LoVo (cell line): ENCODE results near the gene EPHB1.

Source experiments
- DNase-seq: peaks from one replicate; pipeline ENCODE4 v3.0.0-alpha.2; 2016; ENCODE audit warnings: low spot score

Gene EPHB1

DNA sequence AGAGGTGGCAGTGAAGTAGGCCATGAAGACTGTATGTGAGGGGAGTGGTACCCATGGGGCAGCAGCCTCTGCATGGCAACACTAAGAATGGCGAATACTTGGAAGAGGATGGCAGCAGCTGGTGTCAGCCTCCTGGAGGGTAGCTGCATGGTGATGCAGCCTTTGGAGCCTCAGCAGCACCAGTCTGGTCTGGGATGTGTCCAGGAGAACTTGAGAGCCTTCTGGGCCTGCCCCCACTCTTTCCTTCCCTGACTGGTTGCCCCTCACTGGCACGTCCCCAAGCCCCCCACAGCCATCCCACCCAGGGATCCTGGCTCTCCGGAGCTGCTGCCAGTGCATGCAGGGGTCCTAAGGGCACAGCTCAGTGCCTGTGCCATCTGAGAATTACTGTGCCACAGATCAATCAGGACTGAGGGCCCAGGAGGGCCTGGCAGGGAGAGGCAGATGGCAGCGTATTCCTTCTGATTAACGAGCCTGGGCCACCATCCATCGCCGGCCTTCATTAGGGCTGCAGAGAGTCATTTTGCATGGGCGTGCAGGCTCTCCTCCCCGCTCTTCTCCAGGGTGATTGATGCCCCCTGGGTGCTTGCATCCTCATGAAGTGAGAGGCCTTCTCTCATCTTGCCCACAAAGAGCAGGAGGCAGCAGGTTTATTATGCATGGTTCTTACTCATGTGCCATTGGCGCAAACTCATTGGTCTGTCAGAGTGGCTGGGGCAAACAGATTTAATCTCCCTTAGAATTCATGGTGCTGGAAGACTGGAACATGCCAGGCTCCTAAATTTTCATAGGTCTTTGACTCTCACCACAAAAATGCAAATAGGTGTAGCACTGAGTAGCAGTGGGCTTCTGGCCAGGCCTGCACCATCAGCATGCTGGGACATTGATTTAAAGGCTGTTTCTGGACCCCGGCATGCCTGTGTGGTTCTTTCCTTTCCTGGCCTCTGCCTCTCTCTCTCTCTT is 116.8 kb downstream of the EPHB1 start:
- no peak for DNase-seq

DNA sequence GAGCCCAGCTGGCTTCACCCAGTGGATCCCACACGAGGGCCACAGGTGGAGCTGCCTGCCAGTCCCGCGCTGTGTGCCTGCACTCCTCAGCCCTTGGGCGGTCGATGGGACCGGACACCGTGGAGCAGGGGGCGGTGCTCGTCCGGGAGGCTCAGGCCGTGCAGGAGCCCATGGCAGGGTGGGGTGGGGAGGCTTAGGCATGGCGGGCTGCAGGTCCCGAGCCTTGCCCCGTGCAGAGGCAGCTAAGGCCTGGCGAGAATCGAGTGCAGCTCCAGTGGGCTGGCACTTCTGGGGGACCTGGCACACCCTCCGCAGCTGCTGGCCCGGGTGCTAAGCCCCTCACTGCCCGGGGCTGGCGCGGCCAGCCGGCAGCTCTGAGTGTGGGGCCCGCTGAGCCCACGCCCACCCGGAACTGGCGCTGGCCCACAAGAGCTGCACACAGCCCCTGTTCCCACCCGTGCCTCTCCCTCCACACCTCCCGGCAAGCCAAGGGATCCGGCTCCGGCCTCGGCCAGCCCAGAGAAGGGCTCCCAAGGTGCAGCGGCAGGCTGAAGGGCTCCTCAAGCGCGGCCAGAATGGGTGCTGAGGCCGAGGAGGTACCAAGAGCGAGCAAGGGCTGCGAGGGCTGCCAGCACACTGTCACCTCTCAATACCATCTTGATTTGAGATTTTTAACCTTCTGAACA is 121.4 kb downstream of the EPHB1 start:
- DNase-seq = no peak

DNA sequence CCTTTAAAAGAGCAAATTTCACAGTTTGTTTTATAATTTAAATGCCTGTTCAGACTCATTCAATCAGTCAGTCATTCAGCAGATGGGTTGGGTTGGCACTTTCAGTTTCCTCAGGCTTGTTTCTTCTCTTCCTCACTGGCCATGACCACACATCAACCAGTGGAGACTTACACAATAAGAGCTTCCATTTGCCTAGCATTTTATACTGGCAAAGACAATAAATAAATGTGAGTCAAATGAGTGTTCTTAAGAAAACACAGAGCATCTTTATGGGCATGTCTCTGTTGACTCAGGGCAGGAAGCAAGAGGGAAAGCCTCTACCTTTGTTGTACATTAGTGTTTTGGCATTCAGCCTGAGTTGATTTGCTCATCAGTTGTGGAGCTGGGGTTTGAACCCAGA is 122.6 kb downstream of the EPHB1 start:
- no peak for DNase-seq

DNA sequence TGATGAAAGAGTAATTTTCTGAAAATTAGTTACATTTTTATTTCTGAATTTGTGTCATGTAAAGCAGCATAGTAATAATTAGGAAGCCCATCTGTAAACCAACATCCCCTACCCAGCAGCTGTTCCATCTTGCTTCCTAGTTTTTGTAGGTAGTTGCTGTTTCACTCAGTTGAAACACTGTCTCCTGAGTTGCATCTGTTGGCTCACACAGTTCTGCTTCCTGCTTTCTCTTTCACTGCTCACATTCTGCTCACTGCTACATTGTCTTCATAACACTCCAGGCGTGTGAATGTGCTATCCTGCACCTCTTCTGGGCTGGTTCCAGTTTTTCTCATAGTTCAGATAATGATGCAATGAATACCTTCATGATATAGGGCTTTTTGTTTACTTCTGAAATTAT is 123.4 kb downstream of the EPHB1 start:
- no peak for DNase-seq

DNA sequence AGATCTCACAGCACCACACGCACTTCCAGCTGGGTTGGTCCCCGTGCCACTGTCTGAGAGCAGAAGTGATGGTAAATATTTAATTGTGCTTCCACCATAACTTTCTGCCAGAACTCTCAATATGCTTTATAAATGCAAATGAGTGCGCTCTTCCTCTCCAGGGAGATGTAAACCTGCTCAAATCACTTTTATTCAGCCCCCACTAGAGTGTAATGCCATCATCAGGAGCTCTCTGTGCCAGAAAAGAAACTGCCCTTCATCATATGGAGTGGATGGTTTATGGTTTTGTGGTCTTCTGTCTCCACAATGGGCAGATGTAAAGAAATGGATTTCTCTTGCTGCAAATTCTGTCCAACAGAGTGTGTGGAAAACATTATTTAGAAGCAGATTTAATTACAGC is 127.0 kb downstream of the EPHB1 start:
- DNase-seq = no peak

DNA sequence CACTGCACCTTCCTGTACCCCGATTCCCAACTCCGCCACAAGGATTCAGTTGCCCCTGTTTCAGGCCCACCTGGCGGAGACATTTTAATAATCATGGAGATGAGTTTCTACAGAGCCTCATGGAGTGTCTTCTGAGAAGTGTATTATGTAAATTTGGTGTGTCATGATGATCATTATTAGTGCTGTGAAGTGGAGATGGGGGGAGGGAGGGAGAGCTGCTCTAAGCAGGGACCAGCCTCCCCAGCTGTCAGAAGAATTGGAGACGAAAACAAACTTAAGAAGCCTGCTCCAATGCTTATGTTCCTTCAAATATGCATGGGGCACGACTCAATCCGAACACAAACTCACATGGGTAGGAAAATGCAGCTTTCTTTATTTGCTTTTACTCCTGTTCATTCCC is 127.8 kb downstream of the EPHB1 start:
- DNase-seq = no peak

DNA sequence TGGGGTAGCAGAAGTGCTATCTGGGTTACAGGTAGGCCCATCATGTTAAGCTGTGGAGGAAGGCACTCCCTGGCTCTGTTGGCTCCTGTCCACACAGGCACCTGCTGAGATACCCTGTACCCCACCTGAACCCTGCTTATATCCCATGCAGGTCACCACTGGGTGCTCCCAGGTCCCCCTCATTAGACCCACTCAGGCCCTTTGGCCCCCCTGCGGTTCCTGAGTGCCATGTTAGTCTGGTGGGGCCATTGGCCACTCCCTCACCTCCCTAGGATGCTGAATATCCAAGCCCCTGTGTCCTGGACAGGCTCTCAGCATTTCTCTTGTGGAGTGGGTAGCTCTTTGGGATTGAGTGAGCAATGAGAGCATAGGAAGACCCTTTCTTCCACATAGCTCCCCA is 128.2 kb downstream of the EPHB1 start:
- no peak for DNase-seq

DNA sequence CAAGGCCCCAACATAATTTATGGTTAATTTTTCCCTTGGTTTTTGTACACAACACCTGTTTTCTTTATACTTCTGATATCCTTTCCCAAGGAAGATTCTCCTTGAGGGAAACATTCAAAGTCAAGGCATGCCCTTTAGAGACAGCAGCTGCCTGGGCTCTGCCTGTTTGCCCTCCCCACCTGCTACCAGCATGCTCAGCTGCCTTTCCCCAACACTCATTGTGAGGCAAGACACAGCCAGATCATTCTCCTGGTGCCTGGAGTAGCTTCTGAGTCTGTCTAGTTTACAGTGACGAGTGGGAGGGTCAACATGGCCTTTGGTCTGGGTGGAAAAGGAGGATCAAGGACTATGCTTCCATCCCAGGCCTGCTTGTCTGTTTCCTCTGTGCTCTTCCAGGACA is 132.5 kb downstream of the EPHB1 start:
- no peak for DNase-seq

DNA sequence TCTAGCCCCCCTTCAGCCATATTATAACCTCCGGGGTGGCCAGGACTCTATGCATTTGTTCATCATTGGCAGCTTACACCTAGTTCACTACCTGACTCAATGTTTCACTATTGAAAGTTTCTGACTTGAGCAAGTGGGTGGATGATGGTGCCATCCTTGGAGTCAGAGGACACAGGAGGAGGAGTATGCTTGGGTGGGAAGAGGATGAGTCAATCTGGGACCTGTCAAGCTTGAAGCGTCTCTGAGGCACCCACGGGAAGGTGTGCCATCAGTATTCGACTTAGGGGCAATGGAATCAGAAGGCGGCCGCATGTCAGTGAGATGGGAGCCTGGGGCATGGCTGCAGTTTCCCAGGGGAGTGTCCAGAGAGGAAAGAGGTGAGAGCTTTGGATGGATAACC is 133.3 kb downstream of the EPHB1 start:
- DNase-seq = no peak

DNA sequence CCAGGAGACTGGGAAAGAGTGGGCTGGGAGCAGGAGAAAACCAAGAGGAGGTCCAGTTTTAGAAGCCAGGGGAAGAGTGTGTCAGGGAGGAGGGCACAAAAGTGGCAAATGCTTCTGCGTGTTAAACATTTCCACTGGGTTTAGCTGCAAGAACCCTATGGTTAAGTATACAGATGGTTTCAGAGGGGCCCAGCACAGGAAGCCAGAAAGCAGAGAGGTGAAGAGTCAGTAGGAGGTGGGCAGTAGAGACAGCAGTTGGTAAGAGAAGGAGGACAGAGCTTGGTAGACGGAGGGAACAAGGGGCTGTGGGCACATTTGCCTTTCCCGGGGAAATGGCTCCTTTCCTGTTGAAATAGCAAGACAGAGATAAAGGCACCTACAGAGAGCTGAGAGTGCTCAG is 133.8 kb downstream of the EPHB1 start:
- DNase-seq = no peak

DNA sequence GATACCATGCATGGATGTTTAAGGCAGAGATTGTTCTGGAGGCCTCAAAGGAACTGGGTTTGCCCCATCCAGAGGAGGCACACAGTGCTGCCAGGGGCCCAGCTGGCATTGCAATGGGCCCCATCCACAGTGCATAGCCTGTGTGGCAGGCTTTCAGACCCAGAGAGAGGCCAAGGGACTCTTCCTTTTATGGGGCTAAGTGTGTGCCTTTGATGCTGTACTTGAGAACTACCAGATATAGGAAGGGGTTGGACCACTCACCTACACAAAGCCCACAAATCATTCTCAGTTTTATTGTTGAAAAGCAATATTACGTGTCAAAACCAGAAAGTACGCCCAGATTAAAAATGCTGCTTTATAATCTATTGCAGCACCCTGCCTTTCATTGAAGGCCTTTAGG is 134.9 kb downstream of the EPHB1 start:
- DNase-seq = no peak

DNA sequence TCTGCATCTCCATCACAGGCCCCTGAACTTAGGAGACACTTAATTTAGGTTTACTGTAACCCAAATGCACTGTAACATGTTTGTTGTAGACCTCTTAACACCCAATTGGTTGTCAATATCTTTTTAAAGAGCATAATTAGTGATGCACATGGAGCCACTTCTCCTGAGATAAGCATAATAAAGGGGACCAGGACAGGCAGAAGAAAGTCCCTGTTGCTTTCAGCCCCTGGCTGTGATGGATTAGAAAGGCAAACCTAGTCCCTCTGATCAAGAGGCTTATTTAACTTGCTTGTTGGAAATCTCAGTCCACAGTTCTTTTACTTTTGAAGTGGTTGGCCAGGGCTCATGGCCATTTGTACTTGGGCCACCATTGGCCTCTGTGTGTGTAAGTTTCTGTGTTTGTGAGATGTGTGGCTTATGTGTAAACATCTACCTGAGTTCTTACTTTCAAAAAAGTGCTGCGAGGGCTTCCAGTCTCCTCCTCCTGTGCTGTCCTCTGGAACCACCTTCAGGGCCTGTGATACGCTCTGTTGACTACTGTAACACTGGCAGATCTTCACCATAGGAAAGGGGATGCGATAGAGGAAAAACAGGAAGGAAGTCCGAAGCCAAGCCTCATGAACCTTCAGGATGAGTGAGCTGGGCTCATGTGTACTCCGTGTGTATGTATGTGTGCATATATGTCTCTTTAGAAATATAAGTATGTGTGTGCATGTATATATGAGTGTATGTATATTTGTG is 136.2 kb downstream of the EPHB1 start:
- no peak for DNase-seq

DNA sequence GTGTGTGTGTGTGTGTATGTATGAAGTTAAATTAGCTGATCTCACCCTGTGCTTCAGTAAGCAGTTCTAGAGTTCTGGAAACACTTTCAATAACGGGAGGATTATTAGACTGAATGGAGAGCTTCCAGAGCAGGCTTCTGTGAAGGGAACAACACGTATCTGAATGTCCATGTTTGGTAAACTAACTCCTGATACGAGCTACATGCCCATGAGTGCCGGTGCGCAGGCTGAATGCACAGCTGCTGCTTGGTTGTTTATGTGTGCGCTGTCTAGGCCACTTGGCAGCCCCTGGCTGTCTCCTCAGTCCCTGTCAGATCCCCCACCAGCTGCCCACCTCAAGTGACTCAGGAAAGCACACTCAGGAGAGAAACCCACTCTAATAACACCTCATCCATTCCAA is 137.0 kb downstream of the EPHB1 start:
- no peak for DNase-seq

DNA sequence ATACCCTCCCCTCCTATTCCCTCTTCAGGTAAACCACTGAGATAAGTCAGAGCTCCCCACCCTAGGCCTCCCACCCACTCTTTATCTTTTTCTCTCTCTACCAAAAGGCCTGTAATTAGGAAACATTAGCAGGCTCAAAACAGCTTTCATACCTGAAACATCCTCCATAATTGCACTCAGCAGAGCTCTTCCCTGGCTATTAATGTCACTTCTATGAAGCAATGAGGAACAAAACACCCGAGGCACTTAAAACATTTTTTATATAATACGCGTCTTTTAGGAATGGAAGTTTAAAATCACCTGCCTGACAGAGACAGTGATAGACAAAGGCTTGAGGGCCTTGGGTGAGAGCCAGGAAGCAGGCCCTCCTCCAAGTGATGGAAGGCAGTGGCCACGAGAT is 138.9 kb downstream of the EPHB1 start:
- DNase-seq = no peak

DNA sequence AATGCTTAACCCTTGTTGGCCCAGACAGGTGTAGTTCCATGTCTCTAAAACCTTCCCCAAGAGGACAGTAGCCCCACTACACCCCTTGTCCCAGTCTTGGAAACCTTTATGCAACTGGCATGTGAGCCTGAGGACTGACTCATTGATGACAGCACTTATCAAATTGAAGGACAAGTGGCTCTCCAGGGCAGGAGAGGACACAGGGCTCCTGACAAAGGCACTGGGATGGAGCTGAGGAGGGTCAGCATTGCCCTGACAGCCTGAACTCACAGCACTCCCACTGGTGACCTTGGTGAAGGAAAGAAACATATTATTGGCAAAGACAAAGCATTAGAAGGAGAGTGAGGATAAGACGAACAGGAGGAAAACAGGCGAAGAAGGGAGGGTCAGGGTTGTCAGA is 139.9 kb downstream of the EPHB1 start:
- DNase-seq = no peak

DNA sequence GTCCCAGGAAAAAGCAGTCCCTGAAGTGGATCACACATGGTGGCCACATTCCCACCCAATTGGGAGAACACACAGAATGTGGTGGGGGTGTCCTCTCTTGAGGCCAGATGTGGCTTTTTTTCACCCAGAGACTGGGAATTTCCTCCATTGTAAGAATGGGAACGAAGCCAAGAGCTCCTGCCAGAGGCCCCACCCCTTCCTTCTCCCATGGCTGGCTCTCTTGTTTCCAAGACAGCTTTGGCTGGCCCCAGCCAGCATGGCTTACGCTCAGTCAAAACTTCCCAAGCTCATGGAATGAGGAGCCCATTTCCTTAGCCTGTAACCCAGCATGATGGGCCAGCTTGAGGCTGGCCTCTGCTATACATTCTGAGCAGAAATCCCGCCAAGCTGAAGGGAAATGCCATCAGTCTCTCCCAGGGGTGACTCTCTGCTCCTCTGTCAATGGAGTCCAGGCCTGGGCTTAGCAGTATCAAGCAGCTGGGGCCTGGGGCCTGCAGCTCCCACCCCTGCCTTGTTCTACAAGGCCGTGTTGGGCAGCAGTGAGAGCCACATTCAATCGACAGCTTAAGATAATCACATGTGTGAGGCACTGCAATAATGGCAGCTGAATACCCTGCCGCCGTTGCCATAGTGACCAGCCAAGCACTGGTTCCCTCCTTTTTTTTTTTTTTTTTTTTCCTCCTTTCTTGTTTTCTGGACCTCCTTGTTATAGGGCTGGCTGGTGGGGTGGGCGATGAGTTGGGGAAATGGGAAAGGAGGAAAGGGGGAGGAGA is 142.4 kb downstream of the EPHB1 start:
- DNase-seq = no peak

DNA sequence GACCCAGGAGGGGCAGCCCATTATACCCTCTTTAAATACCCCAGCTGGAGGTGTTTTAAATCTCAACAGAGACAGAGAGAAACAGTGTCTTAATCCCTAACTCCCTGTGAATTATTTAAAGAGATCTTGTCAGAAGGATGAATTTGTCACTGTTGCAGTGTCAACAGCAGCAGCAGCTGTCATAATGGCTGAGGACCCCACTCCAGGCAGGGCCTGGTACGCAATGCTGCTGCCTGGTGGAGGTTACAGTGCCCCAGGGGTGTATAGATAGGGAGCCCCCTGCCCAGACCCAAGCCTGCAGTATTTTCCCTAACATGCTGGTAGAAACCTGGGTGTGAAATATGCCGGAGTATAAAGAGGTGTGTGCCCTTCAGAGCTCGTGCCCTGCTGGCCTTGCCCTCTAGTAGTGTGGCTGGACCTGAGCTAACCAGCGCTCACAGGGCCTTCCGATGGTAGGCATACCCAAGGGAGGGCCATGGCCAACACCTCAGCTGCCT is 143.0 kb downstream of the EPHB1 start:
- DNase-seq = no peak

DNA sequence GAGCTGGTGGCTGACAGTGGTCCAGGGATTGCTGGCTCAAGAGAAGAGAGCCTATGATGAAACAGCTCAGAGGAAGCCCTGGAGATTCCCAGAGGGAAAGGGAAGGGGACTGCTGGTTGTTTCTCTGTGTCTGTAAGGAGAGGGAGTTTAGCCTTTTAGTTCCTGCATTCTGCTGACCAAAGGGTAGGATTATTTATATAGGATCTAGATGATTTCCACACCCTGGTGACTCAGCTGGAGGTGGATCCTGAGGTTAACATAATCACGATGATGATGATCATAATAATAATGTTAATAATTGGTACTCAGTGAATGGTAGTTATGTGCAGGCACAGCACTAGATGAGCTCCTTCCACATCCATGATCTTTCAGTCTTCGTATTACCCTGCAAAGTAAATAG is 144.9 kb downstream of the EPHB1 start:
- no peak for DNase-seq

DNA sequence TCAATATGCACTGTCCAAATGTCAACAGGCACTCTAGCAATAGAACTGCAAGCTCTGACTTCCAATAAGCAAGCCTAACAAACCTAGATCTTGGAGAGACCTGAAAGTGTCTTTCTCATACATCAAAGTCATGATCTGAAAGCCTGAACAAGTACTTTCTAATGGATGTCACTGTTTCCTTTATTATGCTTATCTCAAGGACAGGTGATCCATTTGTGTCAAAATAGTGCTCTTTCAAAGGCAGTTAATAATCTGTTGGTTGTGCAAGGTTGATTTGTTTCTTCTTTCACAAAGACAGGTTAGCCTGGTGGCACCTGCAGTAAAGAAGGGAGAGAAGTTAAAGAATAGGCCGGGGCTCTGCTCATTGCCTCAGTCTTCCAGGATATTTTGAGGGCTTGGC is 146.8 kb downstream of the EPHB1 start:
- DNase-seq = no peak

DNA sequence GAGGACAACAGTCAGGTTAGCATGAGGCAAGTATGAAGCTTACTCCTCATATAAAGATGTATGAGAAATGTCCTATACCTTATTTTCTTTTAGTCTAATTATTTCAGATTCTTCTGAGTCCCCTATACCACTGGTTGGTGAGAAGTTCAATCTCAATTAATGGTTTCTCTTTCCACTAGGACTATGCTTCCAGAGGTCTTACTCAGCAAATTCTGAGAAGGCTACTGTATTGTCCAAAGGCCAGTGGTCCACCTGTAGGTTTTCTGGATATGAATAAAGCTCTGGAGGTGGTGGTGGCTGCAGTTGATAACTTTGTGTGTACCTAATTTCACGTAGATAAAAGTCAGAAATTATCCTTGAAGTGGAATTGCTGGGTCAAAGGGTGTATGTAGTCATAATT is 149.4 kb downstream of the EPHB1 start:
- DNase-seq = no peak

DNA sequence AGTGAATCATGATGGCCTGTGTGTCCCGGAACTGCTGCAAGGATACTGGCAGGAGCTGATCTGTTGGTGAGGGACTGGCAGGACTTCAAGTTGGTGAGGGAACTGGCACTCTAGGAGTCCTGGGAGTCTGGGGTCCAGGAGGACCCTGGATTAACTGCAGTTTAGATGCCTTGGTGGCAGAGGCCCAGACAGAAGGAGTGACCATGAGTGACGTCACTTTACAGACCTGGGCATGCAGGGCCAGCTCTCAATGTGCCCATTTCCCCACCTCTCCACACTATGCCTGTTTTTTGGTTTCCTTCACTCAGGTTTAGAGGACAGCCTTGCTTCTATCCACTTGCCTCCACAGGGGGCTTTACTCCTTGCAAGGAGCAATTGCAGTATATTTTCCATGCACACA is 154.1 kb downstream of the EPHB1 start:
- DNase-seq = no peak

DNA sequence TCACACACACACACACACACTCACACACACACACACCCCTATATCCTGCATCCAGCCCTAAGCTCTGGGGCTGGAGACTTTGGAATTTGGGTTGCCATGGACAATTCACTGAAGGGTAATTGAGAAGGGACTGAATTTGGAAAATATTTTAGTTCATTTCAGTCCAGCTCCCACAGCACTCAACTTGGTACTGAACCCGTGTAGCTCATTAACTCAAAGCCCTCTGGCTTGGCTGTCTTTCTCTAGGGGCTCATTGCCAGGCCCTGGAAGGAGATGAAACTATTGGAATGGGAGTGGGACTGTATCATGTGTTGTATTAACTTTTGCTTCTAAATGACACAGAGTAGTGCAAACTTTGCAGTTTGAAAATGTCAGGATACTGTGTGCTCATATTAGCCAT is 157.3 kb downstream of the EPHB1 start:
- no peak for DNase-seq
